Stimulated activated CD8-positive, alpha-beta memory T cell treated with anti-CD3 and anti-CD28 coated beads, Interleukin-7, amount 100 ng/mL, for 1 hour (primary cell): ENCODE data around the gene FYN.

Experiments used
- DNase-seq, 2 donors: peaks; one replicate each; pipeline ENCODE4 v3.0.0-alpha.2; 2020; ENCODE audit warnings: low read depth in 2 of 2

FYN gene

DNA sequence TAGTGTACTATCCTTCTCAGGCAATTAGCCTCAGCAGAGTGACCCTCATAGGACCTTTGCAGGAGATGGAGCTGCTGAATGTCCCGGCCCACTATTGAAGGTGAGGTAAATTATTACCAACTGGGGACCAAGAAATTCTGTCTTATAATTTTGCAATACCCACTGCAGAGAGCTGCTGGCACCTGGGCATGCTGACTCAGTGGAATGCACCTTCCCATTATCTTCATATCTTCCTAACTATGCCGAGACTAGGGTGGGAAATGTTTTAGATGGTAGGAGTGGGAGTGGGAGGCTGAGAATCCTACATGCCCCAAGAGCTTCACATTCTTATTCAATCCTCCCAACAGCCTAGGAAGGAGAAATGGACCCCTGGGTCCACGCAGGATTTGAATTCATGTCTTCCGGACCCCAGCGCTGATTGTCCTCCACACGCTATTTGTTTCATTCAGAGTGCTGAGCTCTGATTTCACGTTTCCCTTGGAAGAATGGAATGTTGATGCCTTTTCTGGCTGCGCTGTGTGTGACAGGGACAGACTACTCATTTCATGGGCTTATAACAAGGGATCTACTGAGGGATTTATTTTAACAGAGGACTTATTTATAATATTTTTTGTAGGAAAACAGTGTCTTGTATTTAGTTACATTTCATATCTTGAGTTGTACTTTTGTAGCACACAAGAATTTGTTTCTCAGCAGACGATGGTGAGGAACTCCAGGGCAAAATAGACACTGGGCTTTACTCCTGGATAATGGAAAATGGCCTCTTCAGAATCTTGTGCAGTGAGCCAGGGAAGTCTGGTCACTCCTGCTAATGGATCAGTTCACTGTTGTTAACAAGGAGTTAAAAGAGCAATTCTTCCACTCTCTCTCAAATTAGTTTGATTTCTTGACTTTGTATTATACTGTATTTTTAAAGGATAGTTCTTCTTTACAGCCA lies 66.4 kb downstream of the FYN start:
- DNase-seq: no peak

DNA sequence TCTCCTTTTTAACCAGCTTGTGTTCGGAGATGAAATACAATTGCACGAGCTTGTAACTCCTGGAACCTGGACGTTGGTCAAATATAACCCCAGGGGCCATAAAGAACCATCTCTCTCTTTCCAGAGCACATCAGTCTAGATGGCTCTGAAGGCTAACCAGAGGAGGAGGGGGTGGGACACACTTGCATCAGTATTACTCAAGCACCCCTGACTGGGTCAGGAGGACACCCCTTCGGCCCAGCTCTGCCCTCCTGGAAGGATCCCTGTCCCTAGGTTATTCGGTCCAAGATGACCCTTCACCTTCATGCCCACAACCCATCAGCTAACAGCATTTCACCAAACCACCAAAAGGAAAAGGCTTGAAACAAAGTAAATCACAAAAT lies 67.1 kb downstream of the FYN start:
- DNase-seq: no peak

DNA sequence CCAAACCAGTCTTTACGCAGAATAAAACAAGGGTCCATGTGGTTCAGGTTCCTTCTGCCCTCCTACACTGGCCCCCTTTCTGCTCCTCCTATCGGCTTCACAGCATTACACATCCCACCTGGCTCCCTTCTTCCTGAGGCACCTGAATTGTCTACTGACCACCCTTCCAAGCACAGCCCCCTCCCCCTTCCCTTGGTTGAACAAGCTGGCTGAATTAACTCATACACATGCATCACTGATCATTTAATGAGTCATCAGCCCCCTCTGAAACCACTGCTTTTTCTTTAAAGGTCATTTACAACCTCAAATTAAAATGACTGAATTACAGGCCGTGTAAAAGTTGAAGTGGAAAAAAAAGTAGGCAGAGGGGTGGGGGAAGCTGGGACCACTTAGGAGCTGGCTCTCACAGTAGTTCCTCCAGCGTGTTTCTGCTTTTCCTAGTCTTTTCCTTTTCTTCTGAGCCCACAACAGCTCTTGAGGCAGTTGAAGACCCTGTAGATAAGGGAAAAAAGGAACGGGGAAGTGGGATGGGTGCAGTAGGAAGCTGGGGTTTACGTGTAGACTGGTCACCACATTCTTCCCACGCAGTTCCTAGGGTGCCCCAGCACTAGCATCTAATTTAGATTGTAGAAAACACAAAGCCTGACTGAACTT lies 67.6 kb downstream of the FYN start:
- DNase-seq: no peak

DNA sequence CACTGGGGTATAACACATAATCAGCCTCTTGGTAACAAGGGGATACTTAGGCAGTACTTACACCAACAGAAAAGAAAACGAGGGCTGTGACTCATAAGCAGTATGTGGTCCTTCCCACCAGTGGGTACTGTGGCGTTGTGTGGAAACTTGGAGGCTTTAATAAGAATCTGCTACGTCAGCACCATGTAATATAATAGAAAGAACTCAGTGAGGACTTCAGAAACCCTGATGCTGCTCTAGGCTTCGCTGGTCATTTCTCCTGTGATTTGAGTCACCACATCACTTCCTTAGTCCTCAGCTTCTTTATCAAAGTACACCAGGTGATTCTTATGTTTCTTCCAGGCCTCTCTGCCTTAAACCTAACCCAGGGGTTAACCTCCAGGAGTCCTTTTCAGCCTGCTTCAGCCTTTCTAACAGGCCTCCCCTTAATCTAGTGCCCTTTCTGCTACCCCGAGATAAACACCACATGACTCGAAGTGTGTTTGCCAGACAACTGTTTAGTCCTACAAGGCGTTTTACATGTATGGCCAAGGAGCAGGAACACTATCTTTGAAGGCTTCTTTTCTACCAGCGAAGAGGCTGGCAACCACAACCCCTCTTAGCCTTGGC lies 68.5 kb downstream of the FYN start:
- peak; percentile 41 to 45 for DNase-seq

DNA sequence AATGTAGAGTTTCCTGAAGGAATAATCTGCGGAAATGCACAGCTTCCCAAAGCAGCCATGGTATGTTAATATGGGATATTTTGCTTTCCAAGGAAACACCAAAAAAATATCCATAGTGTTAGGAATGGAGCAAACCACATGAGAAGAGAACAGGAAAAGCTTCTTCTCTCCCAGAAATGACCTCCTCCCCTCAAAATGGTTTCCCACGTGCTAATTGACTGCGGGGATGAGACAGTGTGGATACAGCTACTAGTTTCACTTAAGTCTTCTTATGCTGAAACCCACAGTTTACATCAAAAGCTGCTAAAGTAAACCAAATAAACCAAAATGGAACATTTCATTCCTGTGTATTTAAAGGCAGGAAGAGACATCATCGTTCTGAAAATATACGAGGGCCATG lies 69.4 kb downstream of the FYN start:
- no peak for DNase-seq

DNA sequence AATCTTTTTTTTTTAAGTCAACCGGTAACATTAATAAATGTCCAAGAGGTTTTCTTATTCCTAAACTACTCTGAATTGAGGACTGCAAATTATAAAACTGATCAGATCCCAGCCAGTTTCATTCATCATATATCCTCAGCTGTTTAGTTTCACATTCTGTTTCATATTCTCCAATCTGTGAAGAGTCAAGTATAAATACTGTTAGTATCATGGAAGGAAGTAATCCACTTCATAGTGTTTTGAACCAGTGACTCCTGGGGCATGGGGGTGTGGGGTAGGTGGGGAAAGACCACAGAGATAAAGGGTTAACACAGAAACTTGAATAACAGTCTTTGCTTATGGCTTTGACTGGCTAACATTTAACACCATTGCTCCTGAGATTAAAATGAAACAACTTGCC lies 69.9 kb downstream of the FYN start:
- DNase-seq: no peak

DNA sequence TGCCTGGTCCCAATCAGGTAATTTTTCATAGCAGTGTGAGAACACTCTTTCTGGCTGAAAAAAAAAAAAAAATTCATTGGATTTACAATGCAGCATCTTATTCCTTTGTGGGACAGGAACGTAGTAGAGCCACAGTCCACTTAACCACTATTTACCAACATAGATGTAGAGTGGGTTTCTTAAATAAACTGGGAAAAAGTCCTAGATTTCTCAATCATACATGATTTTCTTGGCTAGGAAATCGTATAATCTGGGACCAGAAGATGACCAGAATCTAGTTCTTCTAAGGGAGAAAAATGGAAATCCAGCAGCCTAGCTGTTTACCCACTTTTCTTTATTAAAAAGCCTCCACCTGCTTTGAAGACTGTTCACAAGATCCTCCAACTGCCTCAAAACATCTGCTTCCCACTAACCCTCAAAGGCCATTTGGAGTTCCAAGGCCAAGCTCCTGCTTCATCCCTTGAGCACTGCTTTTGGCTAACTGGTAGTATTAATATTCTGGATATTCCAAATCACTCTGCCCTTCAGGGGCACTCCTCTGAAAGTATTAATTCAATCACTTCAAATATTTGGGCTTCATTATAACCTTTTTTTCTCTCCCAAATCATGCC lies 70.4 kb downstream of the FYN start:
- DNase-seq: no peak

DNA sequence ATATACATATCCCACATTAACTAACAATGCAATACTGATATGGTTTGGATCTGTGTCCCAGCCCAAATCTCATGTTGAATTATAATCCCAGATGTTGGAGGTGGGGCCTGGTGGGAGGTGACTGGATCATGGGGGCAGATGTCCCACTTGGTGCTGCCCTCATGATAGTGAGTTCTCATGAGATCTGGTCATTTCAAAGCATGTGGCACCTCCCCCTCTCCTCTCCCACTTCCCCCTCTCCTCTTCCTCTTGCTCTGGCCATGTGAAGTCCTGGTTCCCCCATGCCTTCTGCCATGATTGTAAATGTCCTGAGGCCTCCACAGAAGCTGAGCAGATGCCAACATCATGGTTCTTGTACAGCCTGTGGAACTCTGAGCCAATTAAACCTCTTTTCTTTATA lies 71.2 kb downstream of the FYN start:
- DNase-seq: no peak

DNA sequence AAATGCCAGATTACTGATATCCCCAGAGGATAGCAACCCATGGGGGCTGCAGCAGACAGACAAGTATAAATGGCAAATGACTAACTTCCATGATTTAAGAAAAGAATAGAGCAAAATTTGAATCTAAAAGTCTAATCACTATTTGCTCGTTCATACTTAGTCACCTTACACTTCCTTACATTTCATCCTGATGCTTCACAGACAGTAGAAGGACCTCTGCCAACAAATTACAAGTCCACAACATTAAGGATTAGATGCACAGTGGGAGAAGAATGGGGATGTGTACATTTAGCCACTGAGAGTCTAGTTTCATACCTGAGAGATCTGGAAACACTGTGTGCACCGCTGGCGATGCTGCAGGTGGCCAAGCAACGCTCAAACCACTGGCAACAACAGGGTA lies 72.4 kb downstream of the FYN start:
- no peak for DNase-seq

DNA sequence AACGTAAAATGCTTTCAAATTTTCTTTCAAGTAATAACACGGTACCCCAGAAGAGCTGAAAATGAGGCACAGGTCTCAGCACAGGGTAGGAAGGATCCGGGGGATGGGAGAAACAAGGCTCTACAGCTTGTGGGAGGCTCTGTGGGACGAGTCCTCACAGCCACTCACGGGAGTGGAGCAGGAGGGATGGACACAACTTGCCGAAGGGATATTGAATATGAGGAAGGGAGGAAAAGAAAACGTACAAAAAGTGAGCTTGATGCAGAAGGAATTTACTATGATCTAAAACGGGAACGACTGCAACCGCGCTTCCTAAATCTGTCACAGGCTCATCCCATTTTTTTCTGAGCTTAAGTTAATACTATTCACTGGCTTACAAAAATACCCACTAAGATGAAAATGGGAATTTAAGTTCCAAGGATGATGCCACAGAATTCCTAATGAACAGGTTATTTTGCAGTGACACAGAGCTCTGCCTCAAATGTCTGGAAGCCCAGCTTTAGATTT lies 72.9 kb downstream of the FYN start:
- no peak for DNase-seq

DNA sequence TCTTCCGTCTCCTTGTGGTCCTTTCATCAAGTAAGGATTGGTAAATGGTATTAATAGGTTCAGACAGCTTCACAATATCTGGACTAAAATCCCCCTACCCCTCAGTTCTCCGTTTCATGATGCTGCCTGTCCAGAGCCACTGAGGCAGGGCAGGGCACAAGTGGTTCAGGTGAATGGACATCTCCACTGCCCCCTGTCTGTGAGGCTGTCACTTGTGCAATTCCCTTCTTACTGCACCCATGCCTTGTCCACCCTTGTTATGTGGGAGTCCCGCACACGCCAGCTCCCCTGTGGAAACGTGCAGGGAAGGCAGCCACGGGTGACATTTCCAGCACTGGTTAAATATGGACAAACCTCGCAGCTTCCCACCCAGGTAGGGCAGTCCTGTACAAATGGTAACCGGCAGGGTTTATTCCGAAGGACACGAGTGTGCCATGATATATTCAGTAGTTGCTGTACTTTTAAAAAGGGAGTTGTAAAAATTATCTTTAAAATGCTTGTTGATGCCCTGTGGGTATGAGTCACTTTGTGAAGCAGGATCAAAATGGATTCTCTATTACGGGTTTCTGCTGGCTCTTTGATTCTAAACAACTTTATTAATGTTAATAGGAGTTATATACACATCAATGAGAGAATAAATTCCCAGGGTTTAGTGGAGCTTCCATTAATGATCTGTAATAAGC lies 73.5 kb downstream of the FYN start:
- no peak for DNase-seq

DNA sequence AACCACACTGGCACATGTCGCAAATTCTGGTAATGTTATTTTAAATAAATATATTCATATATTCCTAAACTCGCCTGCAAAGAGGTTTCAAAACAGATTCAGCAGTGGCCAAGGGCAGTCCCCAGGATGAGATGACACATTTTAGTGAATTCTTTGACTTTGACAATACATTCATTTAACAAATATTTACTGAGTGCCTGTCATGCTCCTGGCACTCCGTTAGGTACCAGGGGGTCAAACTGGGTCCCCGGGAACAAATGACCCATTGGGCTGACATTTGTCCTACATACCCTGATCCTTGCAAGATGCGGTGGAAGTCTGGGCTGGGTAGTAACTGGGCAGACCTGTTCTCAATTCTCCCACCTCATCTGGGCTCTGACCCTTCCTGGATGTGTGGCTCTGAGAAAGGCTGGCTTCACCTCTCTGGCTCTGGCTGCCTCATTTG lies 74.9 kb downstream of the FYN start:
- no peak for DNase-seq

DNA sequence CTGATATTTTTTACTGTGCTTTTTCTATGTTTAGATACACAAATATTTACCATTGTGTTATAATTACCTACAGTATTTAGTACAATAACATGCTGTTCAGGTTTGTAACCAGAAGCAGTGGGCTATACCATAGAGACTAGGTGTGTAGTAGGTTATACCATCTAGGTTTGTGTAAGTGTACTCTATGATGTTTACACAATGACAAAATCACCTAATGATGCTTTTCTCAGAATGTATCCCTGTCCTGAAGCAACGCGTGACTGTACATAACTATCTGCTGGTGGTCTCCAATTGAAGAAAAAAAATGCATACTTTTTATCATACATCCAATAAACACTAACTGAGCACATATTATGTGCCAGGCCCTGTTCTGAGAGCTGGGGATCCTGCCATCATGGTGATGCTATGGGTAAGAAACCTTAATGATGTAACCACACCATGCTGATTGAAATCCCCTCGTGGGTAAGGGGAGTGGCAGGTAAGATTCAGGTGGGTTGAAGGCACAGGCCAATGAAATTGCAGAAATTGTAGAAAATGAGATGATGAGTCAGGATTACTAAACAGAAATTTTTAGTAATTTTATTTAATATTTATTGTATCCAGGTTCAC lies 76.8 kb downstream of the FYN start:
- DNase-seq: no peak

DNA sequence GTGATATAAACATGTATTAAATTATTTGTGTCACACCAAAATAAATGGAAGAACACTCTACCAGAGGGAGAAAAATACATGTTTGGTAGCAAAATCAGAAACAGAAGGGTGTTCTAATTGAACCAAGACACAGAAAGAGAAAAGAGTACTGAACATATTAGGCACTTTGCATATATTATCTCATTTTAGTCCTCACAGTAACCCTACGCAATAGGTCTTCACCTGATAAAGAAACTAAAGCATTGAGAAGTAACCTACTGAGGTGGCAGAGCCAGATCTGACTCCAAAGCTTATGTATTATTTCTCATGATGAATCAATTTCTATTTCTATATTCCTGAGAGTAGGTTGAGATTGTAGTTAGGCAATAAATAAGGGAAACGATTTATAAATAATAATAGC lies 77.7 kb downstream of the FYN start:
- DNase-seq: no peak

DNA sequence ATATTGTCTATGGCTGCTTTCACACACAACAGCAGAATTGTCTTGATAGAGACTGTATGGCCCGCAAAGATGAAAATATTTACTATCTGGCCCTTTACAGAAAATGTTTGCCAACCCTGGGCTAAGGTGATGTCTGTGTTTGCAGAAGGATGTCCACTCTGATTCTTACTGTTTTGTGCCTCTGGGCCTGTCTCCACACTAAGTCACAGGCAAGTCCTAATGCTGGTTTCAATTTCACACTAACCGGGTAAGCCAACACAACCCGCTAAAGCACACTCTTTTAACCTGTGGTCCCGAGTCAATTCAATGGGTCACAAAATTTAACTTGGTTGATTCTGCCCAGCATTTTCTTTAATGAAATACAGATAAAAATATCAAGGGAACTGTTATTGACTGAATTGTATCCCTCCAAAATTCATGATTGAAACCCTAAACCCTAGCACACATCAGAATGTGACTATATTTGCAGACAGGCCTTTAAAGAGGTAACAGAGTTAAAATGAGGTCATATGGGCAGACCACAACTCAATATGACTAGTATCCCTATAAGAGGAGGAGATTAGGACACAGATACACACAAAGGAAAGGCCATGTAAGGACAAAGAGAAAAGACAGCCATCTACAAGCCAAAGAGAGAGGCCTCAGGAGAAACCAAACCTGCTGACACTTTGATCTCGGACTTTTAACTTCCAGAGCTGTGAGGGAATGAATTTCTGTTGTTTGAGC lies 78.4 kb downstream of the FYN start:
- DNase-seq: no peak

DNA sequence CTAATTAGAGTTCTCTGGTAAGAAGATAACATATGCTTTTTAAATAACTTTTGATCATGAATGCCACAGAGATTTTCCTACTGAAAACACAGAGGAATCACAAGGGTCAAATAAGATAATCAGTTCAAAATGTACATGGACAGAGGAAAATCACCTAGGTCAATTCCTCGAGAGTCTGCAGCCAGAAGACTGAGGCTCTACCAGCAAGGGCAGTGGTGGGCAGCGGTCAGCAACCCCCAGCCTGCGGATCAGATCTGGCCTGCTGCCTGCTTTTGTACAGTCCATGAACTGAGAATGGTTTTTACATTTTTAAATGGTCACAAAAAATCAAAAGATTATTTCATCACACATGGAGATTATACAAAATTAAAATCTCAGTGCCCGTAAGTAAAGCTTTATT lies 79.0 kb downstream of the FYN start:
- no peak for DNase-seq

DNA sequence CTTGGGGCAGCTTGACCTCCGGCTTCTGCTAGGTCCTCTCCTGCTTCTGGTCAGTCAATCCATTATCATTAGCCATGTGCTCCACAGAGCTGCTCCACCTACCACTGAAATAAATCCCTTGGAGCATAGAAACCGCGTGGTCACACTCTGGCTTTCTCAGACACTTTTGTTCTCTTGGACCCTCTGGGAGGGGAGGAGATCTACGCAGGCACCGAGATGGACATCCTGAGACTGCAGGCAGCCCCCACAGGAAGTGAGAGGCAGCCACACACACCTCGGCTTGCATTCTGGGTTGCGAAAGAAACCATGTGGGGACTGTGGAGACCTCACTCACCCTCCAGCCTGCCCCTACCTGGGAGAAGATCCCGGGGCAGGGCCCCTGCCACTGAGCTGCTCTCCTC lies 79.5 kb downstream of the FYN start:
- peak in 1 of 2 donors; percentile 24 for DNase-seq

DNA sequence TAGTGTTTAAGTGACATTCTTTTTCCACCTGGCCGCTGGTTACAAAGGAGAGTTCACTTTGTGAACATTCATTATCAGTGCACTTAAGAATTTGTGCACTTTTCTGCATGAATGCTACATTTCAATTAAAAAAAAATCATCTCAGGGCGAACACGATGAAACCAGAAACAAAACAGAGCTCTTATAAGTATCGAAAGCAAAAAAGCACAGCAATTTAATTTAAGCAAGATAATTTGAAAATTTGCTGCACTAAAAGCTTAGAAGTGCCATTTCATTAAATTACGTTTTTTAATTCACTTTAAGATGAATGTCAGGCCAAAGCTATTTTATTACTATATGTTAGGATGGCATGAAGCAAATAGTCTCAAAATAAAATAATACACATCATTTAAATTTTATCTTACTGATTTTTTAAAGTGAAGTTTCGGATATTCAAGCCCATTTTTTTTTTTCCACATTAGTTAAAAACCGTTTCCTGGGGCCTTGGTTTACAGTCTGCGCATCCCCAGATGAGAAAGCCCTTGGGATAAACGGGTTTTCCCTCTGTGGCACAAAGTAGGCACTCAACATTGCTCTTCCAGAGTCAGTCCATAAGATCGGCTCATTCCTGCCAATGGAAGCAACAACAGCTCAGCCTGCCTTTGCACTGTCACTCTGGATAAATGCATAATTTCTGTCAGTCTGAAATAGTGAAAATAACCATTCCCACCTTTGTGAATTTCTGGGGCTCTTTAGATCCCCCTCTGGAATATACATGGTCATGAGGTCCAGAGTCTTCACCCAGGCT lies 80.1 kb downstream of the FYN start:
- DNase-seq: no peak

DNA sequence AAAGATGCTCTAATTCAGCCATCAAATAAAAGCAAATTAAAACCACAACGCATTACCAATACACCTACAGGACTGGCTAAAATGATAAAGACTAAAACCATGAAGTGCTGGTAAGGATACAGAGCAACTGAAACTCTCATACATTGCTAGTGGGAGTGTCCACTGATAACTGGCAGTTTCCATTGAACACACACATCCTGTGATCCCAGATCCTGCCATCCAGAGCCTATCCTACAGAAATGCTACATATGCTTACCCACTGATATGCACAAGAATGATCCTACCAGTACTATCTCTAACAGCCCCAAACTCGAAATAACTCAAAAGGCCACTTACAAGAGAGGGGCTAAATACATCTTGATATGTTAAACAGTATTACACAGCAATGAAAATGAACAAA lies 81.0 kb downstream of the FYN start:
- DNase-seq: no peak

DNA sequence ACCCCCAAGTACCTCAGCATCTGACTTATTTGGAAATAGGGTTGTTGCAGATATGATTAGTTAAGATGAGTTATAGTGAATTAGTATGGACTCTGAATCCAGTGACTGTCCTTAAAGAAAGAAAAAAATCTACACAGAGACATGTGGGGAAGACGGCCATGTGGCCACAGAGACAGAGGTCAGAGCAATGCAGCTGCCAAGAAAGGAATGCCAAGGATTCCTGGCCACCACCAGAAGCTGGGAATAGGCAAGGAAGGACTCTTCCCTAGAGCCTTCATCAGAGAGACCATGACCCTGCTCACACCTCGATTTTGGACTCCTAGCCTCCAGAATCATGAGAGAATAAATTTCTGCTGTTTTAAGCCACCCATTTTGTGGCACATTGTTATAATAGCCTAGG lies 81.8 kb downstream of the FYN start:
- DNase-seq: no peak
